ENCODE measurements around the gene TRIM67. TPM values are rescaled to one million over a fixed set of nuclear protein-coding genes. Genes with fewer than 3 reads are reported as not detected.

Gene TRIM67
- polyA plus RNA-seq, 1 donor from 2014 or later, result 8.0 TPM

DNA sequence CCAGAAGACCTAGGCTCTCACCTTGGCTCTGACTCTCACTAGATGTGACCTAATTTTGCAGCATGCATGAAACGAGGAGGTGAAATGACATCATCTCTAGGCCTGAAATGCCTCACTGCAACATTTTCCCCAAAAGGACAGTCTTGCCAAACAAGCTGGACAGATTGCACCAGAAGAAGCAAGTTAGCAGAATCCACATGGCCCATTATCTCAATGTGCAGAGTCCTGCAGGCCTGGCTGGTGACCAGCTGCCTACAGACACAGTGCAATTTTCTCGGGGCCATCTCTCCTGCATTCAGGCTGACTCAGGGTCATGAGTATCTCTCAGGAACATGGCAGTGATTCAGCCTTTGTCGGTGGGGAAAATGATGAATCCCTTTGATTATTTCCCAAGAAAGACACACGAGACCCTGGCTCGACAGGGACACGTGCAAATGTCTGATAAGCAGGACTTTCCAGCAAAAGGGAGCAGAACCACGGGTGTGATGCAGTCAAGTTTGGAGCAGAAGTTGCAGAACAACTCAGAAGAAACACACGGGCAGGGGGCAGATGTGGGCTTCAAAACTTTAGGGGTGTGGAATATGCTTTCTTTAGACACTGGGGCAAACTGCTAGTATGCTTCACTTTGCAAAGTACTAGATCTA lies 38.7 kb downstream of the TRIM67 start:
- no peaks in the 10 kb centered on the region for H3K9me2 ChIP-seq (ENCODE audit: insufficient read depth, low read length)
- H3F3A ChIP-seq (ENCODE audit: insufficient read depth, low read length, poor library complexity, severe bottlenecking), result no peaks in the 10 kb centered on the region
- H3K27me3 ChIP-seq (ENCODE audit: insufficient read depth, low read depth, low read length), result no peaks in the 10 kb centered on the region
- H3K9ac ChIP-seq (ENCODE audit: low read length), result no peak overlapping the region
- H3K4me2 ChIP-seq (ENCODE audit: low read length), result no peak overlapping the region
- H4K20me1 ChIP-seq (ENCODE audit: insufficient read depth), result no peaks in the 10 kb centered on the region
- H3K9me3 ChIP-seq (ENCODE audit: low read length), result no peaks in the 10 kb centered on the region
- no peak overlapping the region for H3K4me3 ChIP-seq (ENCODE audit: low read length)
- no peak overlapping the region for H3K27ac ChIP-seq (ENCODE audit: low read length)
- H2AFZ ChIP-seq (ENCODE audit: low read depth, low read length), result no peak overlapping the region
- H3K79me2 ChIP-seq (replicated peaks; ENCODE audit: insufficient read depth, low read length), result no peaks in the 10 kb centered on the region
- peaks cover 15% of the 10 kb centered on the region for H3K36me3 ChIP-seq (ENCODE audit: insufficient read depth, low read length)
- TF ChIP-seq EP300 (conservative IDR thresholded peaks at IDR 0.05; ENCODE audit: poor library complexity, severe bottlenecking) (no peak), POLR2AphosphoS5 (IDR thresholded peaks at IDR 0.05) (no peak), MXI1 (conservative IDR thresholded peaks at IDR 0.05; ENCODE audit: poor library complexity, severe bottlenecking) (no peak), EZH2 (IDR thresholded peaks at IDR 0.05; ENCODE audit: borderline replicate concordance, insufficient read depth, low read length, poor library complexity, severe bottlenecking) (no peak), TAF1 (IDR thresholded peaks at IDR 0.05; ENCODE audit: low read depth) (no peak), RAD21 (conservative IDR thresholded peaks at IDR 0.05) (no peak), SMC3 (conservative IDR thresholded peaks at IDR 0.05; ENCODE audit: poor library complexity) (no peak)
- TF ChIP-seq, protein P1, sequence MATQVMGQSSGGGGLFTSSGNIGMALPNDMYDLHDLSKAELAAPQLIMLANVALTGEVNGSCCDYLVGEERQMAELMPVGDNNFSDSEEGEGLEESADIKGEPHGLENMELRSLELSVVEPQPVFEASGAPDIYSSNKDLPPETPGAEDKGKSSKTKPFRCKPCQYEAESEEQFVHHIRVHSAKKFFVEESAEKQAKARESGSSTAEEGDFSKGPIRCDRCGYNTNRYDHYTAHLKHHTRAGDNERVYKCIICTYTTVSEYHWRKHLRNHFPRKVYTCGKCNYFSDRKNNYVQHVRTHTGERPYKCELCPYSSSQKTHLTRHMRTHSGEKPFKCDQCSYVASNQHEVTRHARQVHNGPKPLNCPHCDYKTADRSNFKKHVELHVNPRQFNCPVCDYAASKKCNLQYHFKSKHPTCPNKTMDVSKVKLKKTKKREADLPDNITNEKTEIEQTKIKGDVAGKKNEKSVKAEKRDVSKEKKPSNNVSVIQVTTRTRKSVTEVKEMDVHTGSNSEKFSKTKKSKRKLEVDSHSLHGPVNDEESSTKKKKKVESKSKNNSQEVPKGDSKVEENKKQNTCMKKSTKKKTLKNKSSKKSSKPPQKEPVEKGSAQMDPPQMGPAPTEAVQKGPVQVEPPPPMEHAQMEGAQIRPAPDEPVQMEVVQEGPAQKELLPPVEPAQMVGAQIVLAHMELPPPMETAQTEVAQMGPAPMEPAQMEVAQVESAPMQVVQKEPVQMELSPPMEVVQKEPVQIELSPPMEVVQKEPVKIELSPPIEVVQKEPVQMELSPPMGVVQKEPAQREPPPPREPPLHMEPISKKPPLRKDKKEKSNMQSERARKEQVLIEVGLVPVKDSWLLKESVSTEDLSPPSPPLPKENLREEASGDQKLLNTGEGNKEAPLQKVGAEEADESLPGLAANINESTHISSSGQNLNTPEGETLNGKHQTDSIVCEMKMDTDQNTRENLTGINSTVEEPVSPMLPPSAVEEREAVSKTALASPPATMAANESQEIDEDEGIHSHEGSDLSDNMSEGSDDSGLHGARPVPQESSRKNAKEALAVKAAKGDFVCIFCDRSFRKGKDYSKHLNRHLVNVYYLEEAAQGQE (IDR thresholded peaks at IDR 0.05; ENCODE audit: borderline replicate concordance), result no peak
- TF ChIP-seq, protein P2, sequence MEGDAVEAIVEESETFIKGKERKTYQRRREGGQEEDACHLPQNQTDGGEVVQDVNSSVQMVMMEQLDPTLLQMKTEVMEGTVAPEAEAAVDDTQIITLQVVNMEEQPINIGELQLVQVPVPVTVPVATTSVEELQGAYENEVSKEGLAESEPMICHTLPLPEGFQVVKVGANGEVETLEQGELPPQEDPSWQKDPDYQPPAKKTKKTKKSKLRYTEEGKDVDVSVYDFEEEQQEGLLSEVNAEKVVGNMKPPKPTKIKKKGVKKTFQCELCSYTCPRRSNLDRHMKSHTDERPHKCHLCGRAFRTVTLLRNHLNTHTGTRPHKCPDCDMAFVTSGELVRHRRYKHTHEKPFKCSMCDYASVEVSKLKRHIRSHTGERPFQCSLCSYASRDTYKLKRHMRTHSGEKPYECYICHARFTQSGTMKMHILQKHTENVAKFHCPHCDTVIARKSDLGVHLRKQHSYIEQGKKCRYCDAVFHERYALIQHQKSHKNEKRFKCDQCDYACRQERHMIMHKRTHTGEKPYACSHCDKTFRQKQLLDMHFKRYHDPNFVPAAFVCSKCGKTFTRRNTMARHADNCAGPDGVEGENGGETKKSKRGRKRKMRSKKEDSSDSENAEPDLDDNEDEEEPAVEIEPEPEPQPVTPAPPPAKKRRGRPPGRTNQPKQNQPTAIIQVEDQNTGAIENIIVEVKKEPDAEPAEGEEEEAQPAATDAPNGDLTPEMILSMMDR (IDR thresholded peaks at IDR 0.05; ENCODE audit: poor library complexity, severe bottlenecking), result no peak

DNA sequence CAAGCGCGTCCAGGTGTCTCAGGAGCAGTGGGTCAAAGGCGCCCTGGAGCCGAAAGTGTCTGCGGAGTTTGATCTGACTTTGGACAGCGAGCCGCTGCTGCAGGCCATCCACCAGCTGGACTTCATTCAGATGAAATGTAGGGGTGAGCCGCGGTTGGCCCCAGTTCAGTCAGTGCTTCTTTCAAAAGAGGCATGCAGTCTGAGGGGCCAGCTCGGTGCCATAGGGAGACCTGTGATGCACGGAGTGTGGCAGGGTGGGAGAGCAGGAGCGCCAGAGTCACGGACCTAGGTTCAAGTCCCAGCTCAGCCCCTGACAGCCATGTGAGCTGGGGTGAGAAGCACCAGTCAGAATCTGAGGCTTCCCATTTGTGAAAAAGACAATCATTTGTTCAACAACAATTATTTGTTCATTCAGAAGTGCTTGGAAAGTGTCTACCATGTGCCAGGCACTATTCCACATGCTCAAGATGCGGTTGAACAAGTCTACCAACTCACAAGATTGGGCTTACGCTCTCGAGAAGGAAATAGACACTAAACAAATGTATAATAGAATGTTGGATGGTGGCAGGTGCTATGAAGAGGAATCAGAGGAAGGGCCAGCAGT lies 39.6 kb downstream of the TRIM67 start:
- Histone ChIP-seq H3K4me3 (ENCODE audit: low read length) (no peak overlapping the region), H3K9me3 (ENCODE audit: low read length) (no peaks in the 10 kb centered on the region), H3F3A (ENCODE audit: insufficient read depth, low read length, poor library complexity, severe bottlenecking) (no peaks in the 10 kb centered on the region), H3K27ac (ENCODE audit: low read length) (no peak overlapping the region), H3K4me2 (ENCODE audit: low read length) (no peak overlapping the region), H2AFZ (ENCODE audit: low read depth, low read length) (no peak overlapping the region), H3K9me2 (ENCODE audit: insufficient read depth, low read length) (no peaks in the 10 kb centered on the region), H3K79me2 (replicated peaks; ENCODE audit: insufficient read depth, low read length) (no peaks in the 10 kb centered on the region), H3K27me3 (ENCODE audit: insufficient read depth, low read depth, low read length) (no peaks in the 10 kb centered on the region), H3K9ac (ENCODE audit: low read length) (no peak overlapping the region), H4K20me1 (ENCODE audit: insufficient read depth) (no peaks in the 10 kb centered on the region), H3K36me3 (ENCODE audit: insufficient read depth, low read length) (peaks cover 15% of the 10 kb centered on the region)
- no peak for TF ChIP-seq EZH2 (IDR thresholded peaks at IDR 0.05; ENCODE audit: borderline replicate concordance, insufficient read depth, low read length, poor library complexity, severe bottlenecking)
- TF ChIP-seq MXI1 (conservative IDR thresholded peaks at IDR 0.05; ENCODE audit: poor library complexity, severe bottlenecking), result no peak
- TF ChIP-seq EP300 (conservative IDR thresholded peaks at IDR 0.05; ENCODE audit: poor library complexity, severe bottlenecking), result no peak
- TF ChIP-seq SMC3 (conservative IDR thresholded peaks at IDR 0.05; ENCODE audit: poor library complexity), result no peak
- TF ChIP-seq, protein P2 (IDR thresholded peaks at IDR 0.05; ENCODE audit: poor library complexity, severe bottlenecking), result no peak
- TF ChIP-seq POLR2AphosphoS5 (IDR thresholded peaks at IDR 0.05), result no peak
- TF ChIP-seq, protein P1 (IDR thresholded peaks at IDR 0.05; ENCODE audit: borderline replicate concordance), result no peak
- TF ChIP-seq RAD21 (conservative IDR thresholded peaks at IDR 0.05), result no peak
- TF ChIP-seq TAF1 (IDR thresholded peaks at IDR 0.05; ENCODE audit: low read depth), result no peak

All from neural cell (in vitro differentiated cells).